K562 (cell line): ENCODE measurements around the gene CCSER2. TPM values are rescaled to one million over a fixed set of nuclear protein-coding genes. Genes with fewer than 3 reads are reported as not detected.

Experiments
- EHMT2 ChIP-seq: fragments of 450-650 bp; IDR thresholded peaks from 2 replicates; pipeline ENCODE4 v1.6.1; 2018; ENCODE audit warnings: antibody characterized with exemption
- EWSR1 ChIP-seq: fragments of 450-650 bp; IDR thresholded peaks from 2 replicates; pipeline ENCODE4 v1.6.1; 2018; ENCODE audit warnings: borderline replicate concordance, mild to moderate bottlenecking, low read depth, moderate library complexity; ENCODE audit not compliant: partially characterized antibody
- FOS ChIP-seq: IDR thresholded peaks from 3 replicates; pipeline ENCODE4 v1.6.1; 2011; ENCODE audit not compliant: insufficient read length; ENCODE audit errors: extremely low read depth
- GABPB1 ChIP-seq: sonication (generic); formaldehyde crosslinking; IDR thresholded peaks from 2 replicates; pipeline ENCODE4 v1.8.0; 2022; ENCODE audit warnings: mild to moderate bottlenecking, missing genetic modification reagents
- GATA2 ChIP-seq: sonication (generic); formaldehyde crosslinking; IDR thresholded peaks from 2 replicates; pipeline ENCODE4 v1.4.0; 2020; ENCODE audit warnings: mild to moderate bottlenecking, missing genetic modification reagents
- KLF1 ChIP-seq: fragments of 450-650 bp; IDR thresholded peaks from 2 replicates; pipeline ENCODE4 v1.6.1; 2016; ENCODE audit warnings: missing genetic modification characterization, missing compliant biosample characterization
- NCOA1 ChIP-seq: fragments of 450-650 bp; IDR thresholded peaks from 2 replicates; pipeline ENCODE4 v1.6.1; 2016; ENCODE audit warnings: low read depth
- SMAD2 ChIP-seq: fragments of 150-350 bp; IDR thresholded peaks from 2 replicates; pipeline ENCODE4 v1.6.1; 2014; ENCODE audit warnings: low read depth, mild to moderate bottlenecking, low read length
- TAF15 ChIP-seq: fragments of 200-400 bp; formaldehyde crosslinking; IDR thresholded peaks from 2 replicates; pipeline ENCODE4 v1.6.1; 2017; ENCODE audit warnings: mild to moderate bottlenecking, low read depth, low read length, moderate library complexity
- TAF7 ChIP-seq: fragments of 450-650 bp; IDR thresholded peaks from 2 replicates; pipeline ENCODE4 v1.6.1; 2016; ENCODE audit warnings: missing genetic modification characterization, missing compliant biosample characterization
- TCFL5 ChIP-seq: fragments of 250-450 bp; sonication (Bioruptor Pico); conservative IDR thresholded peaks from 2 replicates; pipeline ENCODE4 v1.6.1; 2021; ENCODE audit warnings: mild to moderate bottlenecking, moderate library complexity, matching md5 sums
- ZC3H8 ChIP-seq: fragments of 450-650 bp; IDR thresholded peaks from 2 replicates; pipeline ENCODE4 v1.6.1; 2017
- ZNF121 ChIP-seq: sonication (generic); formaldehyde crosslinking; conservative IDR thresholded peaks from 2 replicates; pipeline ENCODE4 v1.8.0; 2022; ENCODE audit warnings: missing genetic modification reagents
- ZNF311 ChIP-seq: fragments of 250-450 bp; sonication (Bioruptor Pico); IDR thresholded peaks from 2 replicates; pipeline ENCODE4 v1.4.0; 2020; ENCODE audit warnings: mild to moderate bottlenecking, moderate library complexity
- ZNF589 ChIP-seq: fragments of 200-800 bp; sonication (Bioruptor generic); IDR thresholded peaks from 2 replicates; pipeline ENCODE4 v1.6.1; 2016; ENCODE audit warnings: low read depth, missing genetic modification characterization, missing compliant biosample characterization
- polyA plus RNA-seq, 8 experiments: library from polyadenylated mRNA; depleted of rRNA in 4 of 8; stranded (reverse) in 5 of 8; unstranded in 3 of 8; fragments of >200 nt; fragmentation: Nextera tagmentation in 2 of 8; fragmentation: Illumina TruSeq in 1 of 8; extraction: Ambion mirVana in 2 of 8; extraction: Trizol in 1 of 8; gene quantifications; 2 replicates each; pipeline versions ENCODE4 v1.2.1 to v1.2.3, GENCODE V29; 2011 to 2014; ENCODE audit warnings: inconsistent platforms in 1 of 8, missing spikeins in 1 of 8
- total RNA-seq, 7 experiments: library from RNA; depleted of rRNA in 6 of 7; stranded (reverse); fragments of >200 nt in 6 of 7; fragmentation: Illumina TruSeq in 2 of 7; extraction: Trizol in 2 of 7; gene quantifications; 2 replicates each; pipeline versions ENCODE4 v1.2.1 to v1.2.3, GENCODE V29; 2011 to 2021; ENCODE audit warnings: low replicate concordance in 1 of 7
- TF ChIP-seq, protein P1 (sequence below): fragments of 450-650 bp; formaldehyde crosslinking; IDR thresholded peaks from 2 replicates; pipeline ENCODE4 v1.4.0; 2020; ENCODE audit warnings: mild to moderate bottlenecking, mixed read lengths
- TF ChIP-seq, protein P2 (sequence below): sonication (generic); formaldehyde crosslinking; IDR thresholded peaks from 2 replicates; pipeline ENCODE4 v1.8.0; 2022; ENCODE audit warnings: mild to moderate bottlenecking, low read depth, missing genetic modification reagents
- TF ChIP-seq, protein P3 (sequence below): sonication (generic); formaldehyde crosslinking; IDR thresholded peaks from 2 replicates; pipeline ENCODE4 v1.8.0; 2022; ENCODE audit warnings: mild to moderate bottlenecking, missing genetic modification reagents, borderline replicate concordance
- TF ChIP-seq, protein P4 (sequence below): fragments of 450-650 bp; IDR thresholded peaks from 2 replicates; pipeline ENCODE4 v1.6.1; 2016; ENCODE audit warnings: borderline replicate concordance
- TF ChIP-seq, protein P5 (sequence below): fragments of 450-650 bp; conservative IDR thresholded peaks from 2 replicates; pipeline ENCODE4 v1.6.1; 2016; ENCODE audit warnings: missing genetic modification characterization, low read depth, mild to moderate bottlenecking, missing compliant biosample characterization, moderate library complexity
- TF ChIP-seq, protein P6 (sequence below): sonication (generic); formaldehyde crosslinking; IDR thresholded peaks from 2 replicates; pipeline ENCODE4 v1.8.0; 2022; ENCODE audit warnings: mild to moderate bottlenecking, missing genetic modification reagents

Gene CCSER2
- total and polyA plus RNA-seq, 9 of the 15 experiments (the other 6 are each of a cell fraction or from before 2014, with no cell fraction given): 2.7 to 15.1 (median 9.7) TPM

DNA sequence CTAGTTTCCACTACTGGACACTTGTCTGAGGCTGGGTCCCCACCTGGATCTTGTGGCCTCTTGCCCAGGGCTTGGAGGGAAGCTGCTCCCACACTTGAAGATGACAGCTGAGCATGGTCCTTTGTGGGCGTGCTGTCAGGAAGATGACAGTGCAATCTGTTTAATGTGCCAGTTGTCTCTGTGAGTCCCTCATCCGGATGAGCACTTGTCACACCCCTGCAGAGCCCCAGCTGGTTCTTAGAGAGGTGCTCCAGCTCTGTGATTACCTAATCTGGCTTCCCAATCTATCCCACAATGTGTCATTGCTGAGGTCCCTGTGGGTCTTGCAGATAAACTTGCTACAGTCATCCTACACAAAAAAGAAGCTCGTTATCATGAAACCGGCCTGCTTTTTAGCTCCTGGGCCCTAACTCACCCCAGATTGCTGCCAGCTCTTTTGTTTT lies 34.8 kb upstream of the CCSER2 start (continued):
- TF ChIP-seq, protein P1, sequence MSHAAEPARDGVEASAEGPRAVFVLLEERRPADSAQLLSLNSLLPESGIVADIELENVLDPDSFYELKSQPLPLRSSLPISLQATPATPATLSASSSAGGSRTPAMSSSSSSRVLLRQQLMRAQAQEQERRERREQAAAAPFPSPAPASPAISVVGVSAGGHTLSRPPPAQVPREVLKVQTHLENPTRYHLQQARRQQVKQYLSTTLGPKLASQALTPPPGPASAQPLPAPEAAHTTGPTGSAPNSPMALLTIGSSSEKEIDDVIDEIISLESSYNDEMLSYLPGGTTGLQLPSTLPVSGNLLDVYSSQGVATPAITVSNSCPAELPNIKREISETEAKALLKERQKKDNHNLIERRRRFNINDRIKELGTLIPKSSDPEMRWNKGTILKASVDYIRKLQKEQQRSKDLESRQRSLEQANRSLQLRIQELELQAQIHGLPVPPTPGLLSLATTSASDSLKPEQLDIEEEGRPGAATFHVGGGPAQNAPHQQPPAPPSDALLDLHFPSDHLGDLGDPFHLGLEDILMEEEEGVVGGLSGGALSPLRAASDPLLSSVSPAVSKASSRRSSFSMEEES (CRISPR knock-in tag): no peak
- TF ChIP-seq ZC3H8 (no peak), GATA2 (CRISPR knock-in tag) (peak; percentile 99), TAF15 (no peak), GABPB1 (peak; percentile 56; the same call in 1 of the 2 replicates), ZNF311 (CRISPR knock-in tag) (peak; percentile 87), ZNF121 (no peak), EWSR1 (no peak), ZNF589 (CRISPR knock-in tag) (peak; percentile 97), TAF7 (tag) (no peak), EHMT2 (peak; percentile 89), FOS (peak; percentile 70), NCOA1 (peak; percentile 90), SMAD2 (no peak), TCFL5 (CRISPR knock-in tag) (no peak), KLF1 (tag) (0 out of 2 replicates have a peak, but pooled peaks have one; percentile 24)
- TF ChIP-seq, protein P2, sequence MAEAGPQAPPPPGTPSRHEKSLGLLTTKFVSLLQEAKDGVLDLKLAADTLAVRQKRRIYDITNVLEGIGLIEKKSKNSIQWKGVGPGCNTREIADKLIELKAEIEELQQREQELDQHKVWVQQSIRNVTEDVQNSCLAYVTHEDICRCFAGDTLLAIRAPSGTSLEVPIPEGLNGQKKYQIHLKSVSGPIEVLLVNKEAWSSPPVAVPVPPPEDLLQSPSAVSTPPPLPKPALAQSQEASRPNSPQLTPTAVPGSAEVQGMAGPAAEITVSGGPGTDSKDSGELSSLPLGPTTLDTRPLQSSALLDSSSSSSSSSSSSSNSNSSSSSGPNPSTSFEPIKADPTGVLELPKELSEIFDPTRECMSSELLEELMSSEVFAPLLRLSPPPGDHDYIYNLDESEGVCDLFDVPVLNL: no peak
- TF ChIP-seq, protein P3, sequence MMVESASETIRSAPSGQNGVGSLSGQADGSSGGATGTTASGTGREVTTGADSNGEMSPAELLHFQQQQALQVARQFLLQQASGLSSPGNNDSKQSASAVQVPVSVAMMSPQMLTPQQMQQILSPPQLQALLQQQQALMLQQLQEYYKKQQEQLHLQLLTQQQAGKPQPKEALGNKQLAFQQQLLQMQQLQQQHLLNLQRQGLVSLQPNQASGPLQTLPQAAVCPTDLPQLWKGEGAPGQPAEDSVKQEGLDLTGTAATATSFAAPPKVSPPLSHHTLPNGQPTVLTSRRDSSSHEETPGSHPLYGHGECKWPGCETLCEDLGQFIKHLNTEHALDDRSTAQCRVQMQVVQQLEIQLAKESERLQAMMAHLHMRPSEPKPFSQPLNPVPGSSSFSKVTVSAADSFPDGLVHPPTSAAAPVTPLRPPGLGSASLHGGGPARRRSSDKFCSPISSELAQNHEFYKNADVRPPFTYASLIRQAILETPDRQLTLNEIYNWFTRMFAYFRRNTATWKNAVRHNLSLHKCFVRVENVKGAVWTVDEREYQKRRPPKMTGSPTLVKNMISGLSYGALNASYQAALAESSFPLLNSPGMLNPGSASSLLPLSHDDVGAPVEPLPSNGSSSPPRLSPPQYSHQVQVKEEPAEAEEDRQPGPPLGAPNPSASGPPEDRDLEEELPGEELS (CRISPR knock-in tag): peak; percentile 67; the same call in 1 of the 2 replicates
- TF ChIP-seq, protein P4, sequence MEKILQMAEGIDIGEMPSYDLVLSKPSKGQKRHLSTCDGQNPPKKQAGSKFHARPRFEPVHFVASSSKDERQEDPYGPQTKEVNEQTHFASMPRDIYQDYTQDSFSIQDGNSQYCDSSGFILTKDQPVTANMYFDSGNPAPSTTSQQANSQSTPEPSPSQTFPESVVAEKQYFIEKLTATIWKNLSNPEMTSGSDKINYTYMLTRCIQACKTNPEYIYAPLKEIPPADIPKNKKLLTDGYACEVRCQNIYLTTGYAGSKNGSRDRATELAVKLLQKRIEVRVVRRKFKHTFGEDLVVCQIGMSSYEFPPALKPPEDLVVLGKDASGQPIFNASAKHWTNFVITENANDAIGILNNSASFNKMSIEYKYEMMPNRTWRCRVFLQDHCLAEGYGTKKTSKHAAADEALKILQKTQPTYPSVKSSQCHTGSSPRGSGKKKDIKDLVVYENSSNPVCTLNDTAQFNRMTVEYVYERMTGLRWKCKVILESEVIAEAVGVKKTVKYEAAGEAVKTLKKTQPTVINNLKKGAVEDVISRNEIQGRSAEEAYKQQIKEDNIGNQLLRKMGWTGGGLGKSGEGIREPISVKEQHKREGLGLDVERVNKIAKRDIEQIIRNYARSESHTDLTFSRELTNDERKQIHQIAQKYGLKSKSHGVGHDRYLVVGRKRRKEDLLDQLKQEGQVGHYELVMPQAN: peak; percentile 58; the same call in 1 of the 2 replicates
- TF ChIP-seq, protein P5, sequence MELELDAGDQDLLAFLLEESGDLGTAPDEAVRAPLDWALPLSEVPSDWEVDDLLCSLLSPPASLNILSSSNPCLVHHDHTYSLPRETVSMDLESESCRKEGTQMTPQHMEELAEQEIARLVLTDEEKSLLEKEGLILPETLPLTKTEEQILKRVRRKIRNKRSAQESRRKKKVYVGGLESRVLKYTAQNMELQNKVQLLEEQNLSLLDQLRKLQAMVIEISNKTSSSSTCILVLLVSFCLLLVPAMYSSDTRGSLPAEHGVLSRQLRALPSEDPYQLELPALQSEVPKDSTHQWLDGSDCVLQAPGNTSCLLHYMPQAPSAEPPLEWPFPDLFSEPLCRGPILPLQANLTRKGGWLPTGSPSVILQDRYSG (tag): peak; percentile 87
- TF ChIP-seq, protein P6, sequence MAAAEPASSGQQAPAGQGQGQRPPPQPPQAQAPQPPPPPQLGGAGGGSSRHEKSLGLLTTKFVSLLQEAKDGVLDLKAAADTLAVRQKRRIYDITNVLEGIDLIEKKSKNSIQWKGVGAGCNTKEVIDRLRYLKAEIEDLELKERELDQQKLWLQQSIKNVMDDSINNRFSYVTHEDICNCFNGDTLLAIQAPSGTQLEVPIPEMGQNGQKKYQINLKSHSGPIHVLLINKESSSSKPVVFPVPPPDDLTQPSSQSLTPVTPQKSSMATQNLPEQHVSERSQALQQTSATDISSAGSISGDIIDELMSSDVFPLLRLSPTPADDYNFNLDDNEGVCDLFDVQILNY (CRISPR knock-in tag): no peak
